Measurements from ENCODE around the gene OLFM1.
"Not testable (repeated sequence)": the region's sequence is repeated elsewhere in the genome, so short reads cannot be mapped to it uniquely, and the experiment has no call there.

OLFM1 gene

DNA sequence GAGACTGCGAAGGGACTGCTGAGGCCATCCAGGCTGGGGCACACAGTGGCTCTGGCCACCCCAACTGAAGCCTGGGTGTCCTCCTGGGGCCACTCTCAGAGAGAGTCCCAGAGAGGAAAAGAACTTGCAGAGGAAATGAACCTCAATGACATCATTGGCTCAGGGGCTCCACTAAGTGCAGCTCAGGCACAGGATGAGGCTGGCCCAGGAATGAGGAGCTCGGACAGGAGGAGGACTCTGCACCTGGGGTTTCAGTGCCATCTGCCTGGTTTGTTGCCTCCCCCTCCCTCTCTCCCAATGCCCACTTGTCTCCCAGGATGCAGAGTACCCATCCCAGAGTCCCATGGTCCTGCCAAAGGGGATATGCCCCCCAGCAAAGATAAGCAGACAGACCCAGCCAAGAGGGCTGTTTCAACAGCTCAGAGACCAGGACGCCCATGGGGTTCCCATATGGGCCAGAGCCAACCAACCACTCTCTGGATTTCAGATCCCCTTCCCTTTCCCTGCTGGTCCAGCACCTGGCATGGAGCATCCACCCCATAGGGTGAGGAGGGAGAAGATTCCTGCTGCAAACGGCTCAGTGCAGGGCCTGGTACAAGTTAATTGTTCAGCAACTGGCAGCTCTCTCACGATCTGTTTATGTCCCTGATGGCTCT, 26.9 kb upstream of the OLFM1 start:
- no peak for DNase-seq

DNA sequence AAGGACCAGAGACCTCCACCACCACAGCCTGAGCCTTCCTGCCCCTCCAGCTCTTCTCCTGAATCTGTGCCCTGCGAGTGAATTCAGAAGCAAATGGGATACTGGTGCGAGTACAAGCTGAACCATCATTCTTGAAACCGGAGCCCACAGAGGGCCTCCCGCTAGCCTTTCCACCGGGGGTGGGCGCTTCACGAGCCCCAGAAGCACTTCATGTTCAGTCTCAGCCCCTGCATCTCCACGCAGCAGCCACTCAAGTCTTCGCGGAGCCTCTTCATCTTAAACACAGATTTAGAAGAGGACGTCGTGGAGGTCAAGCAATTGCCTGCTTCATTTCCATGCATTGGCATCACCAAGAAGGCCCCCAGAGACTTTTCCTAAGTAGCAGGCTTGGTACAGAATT, 26.0 kb upstream of the OLFM1 start:
- DNase-seq = no peak

DNA sequence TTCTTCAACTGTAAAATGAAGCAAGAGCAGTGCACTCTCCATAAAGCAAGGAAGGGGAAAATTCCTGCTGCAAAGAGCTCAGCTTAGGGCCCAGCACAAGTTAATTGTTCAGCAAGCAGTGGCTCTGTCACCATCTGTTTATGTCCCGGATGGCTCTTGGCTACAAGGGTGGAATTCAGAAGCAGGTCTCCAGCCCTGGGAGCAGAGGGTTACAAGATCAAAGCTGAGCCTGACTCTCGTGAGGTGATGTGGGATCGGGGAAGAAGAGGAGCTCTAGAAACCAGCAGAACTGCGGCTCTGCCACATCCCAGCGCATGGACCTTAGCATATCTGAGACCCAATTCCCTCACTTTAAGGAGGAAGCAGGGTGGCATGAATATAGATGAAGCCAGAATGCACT, 25.2 kb upstream of the OLFM1 start:
- DNase-seq = no peak

DNA sequence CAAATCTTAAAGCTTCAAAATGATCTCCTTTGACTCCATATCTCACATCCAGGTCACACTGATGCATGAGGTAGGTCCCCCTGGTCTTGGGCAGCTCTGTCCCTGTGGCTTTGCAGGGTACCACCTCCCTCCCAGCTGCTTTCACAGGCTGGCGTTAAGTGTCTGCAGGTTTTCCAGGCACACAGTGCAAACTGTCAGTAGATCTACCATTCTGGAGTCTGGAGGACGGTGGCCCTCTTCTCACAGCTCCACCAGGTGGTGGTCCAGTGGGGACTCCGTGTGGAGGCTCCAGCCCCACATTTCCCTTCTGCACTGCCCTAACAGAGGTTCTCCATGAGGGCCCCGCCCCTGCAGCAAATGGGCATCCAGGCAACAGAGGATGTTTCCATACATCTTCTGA, 24.0 kb upstream of the OLFM1 start:
- not testable (repeated sequence) for DNase-seq

DNA sequence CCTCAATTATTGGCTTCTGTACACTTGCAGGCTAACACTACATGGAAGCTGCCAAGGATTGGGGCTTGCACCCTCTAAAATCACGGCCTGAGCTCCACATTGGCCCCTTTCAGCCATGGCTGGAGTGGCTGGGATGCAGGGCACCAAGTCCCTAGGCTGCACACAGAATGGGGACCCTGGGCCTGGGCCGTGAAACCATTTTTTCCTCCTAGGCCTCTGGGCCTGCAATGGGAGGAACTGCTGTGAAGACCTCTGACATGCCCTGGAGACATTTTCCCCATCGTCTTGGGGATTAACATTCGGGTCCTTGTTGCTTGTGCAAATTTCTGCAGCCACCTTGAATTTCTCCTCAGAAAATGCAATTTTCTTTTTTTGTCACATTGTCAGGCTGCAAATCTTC, 23.6 kb upstream of the OLFM1 start:
- DNase-seq = not testable (repeated sequence)

DNA sequence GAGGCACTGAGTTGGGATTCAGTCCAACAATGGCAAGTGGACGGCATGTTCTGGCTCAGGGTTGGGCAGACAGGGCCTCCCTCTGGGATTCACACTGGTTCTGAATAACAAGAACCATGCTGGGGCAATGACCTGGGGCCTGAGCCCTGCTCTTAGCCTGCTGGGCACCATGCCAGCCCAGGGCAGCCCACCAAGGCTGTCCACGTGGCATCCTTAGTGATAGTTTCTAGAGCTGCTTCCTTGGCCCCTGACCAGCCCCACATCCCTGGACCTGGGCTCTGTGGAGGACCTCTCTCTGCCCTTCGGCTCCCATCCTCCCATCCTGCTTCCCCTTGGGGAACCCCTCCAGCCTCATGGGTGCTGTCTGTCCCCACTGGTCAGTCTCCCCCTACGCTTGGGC, 22.3 kb upstream of the OLFM1 start:
- DNase-seq = no peak

DNA sequence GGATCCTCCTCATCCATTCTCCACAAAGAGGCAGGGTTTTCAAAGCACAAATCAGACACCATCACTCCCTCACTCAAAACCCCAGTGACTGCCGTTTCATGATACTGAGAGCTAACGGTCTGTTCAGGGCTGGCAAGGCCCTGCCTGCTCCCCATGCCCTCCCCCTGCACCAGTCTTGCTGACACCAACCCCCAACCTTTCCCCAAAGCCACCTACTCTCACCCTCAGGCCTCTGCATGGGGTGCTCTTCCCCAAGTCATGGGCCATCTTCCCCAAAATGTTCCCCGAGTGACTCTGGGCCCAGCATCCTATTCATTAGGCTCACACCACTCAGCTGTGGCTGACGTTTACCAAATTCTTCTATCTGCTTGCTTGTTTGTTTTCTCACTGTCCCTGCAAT, 21.7 kb upstream of the OLFM1 start:
- DNase-seq = no peak

DNA sequence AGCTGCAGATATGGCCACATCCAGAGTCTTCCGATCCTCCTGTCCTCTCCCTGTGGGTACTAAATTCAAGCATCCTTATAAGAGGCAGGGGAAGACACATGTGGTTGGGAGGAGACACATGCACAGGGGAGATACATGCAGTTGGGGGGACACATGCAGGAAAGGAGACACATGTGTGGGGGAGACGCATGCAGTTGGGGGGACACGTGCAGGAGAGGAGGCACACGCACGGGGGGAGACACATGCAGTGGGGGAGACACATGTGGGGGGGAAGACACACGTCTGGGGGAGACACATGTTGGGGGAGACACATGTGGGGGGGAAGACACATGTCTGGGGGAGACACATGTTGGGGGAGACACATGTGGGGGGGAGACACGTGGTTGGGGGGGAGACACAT, 21.2 kb upstream of the OLFM1 start:
- DNase-seq = no peak

DNA sequence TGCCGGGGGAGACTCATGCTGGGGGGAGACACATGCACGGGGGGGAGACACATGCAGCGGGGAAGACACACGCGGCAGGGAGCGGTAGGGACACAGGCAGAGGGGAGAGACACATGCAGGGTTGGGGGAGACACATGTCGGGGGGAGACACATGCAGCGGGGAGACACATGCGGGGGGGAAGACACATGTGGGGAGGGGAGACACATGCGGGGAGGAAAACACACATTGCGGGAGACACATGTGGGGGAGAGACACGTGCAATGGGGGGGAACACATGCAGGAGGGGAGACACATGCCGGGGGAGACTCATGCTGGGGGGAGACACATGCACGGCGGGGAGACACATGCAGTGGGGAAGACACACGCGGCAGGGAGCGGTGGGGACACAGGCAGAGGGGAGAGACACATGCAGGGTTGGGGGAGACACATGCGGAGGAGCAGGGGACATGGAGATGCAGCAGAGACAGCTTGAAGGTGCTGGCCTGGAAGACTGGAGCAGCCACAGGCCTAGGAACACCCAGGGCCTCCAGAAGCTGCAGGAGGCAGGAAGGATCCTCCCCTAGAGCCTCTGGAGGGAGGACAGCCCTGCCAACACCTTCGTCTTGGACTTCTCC, 20.3 kb upstream of the OLFM1 start:
- no peak for DNase-seq

DNA sequence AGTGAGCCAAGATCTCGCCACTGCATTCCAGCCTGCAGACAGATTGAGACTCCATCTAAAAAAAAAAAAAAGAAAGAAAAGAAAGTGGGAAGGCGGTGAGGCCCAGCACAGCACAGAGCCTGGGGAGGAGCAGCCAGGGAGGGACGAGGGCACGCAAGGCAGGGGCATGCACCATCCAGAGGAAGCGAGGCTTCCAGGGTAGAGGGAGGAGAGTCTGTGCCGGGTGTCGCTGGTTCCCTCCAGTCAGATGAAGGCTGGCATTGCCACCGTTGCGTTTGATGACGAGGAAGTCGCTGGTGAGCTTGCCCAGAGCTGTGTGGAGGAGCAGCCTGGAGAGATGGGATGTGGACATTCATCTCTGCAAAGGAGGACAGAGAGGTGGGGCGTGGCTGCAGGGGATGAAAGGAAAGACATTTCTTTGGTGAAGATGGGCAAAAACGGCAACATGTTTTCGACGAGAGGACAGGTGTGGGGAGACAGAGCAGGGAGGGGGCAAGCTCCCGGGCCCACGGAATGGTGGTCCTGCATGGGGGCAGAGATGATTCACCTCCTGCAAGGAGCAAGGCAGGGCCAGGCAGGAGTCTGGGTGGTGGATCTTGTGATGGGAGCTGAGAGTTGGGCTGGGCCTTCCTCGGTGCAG, 18.6 kb upstream of the OLFM1 start:
- DNase-seq = no peak

DNA sequence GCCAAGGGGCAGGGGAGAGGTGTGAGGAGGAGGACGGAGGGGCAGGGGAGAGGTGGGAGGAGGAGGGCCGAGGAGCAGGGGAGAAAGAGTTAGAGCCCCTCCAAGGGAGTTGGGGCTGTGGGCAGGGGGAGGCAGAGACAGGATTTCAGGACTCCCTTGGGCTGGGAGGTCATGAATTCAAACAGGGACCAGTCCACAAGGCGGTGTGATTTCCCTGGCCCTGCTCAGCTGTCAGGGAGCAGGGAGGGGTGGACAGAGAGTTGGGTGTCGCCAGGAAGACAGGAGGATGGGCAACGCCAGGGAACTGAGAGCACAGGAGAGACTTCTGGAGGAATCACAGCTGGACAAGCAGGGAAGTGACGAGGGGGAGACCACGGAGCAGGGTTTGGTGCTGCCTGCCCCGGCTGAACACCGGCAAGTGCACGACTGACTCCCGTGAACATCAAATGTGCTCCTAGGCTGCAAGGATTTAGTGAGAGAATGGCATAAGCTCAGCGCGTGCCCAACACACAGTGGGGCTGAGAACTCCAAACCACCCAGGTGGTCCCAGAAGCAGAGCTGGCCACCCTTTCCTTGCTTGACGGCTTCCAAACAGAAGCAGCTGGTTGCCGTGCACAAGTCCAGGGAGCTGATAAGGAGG, 17.8 kb upstream of the OLFM1 start:
- no peak for DNase-seq

DNA sequence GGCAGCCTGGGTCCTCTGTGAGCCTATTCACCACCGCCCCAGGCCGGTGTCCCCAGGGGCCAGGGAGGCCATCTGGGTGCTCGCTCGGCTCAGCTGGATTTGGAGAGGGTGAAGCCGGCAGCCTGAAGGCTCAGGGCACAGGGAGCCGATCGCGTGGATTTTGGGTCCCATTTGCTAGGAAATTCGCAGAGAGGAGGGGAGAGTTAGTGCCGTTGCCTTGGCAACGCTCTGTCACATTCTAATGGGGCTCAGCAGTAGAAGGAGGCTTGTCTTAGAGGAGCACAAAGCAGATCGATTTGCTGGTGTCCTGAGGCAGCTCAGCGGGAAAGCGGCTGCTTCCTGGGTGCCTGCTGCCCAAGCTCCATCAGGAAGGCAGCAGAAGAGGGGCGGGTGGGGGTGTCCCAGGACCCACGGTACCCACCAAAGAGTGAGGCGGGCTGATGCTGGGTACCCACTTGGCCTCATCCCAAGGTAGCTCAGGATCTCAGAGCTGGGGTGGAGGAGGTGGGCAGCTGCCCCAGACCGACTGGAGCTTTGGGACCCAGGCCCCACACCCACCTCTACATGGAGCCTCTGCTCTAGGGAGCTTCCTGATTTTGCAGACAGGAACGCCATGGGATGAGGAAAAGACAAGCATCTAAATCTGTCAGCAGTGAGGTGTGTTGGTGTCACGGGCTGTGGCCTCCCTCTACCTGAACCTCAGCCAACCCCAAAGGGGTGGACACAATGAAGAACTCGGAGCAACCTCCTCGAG, 17.1 kb upstream of the OLFM1 start:
- no peak for DNase-seq

DNA sequence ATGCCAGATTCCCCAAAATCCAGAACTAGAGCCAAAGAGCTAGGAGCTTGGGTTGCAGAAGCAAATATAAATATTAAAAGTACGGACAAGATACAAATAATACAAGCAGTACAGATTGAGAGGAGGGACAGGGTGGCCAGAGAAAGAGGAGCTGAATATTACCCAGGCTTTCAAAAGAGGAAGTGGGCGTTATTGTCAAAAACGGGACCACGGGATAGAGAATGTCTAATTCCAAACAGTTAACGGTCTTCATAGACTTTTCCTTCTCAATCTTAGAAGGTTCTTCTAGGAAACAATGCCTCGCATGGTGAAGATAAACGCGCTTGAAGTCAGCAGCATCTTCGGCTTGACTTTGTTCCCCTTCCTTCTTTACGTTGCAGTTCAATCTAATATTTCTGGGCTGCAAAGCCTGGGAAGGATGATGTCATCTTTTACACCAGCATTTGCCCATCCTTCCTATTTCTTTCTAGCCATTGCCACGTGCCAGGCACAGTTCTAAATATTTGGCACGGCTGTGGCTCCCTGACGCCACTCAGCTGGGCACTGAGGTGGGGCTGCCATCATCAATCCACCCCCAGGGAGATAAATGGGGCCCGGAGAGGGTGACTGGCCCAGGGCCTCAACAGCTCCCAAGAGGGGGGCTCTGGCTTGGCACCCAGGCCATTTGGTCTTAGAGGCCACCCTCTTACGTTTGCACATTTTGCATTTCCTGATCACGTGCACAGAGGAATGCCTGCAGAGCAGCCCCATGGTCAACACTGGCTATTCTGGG, 16.3 kb upstream of the OLFM1 start:
- no peak for DNase-seq

DNA sequence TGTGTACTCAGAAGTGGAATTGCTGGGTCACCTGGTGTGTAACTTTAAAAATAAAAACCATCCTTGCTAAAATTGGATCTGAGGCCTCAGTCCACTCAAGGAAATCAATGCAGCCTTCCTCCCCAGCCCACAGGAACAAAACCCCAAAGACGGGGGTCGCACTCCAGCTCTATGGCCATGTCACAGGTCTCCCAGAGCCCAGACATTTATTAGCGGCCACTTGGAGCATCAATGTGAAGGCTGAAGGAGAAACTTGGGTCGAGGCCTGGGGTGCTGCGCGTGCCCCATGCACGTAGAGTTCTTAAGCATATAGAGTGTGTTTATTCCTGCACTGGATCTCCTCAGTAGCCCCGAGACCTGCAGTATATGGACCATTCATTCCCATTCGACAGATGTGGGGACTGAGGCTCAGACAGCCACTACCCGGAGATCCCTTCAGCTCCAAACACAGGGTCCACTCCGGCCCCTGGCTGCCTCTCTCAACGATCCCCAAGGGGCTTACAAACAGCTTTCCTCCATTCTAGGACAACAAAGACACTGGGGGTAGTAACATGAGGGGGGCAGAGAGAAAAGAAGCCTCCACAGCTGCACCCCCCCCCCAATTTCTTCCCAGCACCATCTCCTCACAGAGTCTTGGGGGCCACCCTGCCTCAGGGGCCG, 14.3 kb upstream of the OLFM1 start:
- no peak for DNase-seq

DNA sequence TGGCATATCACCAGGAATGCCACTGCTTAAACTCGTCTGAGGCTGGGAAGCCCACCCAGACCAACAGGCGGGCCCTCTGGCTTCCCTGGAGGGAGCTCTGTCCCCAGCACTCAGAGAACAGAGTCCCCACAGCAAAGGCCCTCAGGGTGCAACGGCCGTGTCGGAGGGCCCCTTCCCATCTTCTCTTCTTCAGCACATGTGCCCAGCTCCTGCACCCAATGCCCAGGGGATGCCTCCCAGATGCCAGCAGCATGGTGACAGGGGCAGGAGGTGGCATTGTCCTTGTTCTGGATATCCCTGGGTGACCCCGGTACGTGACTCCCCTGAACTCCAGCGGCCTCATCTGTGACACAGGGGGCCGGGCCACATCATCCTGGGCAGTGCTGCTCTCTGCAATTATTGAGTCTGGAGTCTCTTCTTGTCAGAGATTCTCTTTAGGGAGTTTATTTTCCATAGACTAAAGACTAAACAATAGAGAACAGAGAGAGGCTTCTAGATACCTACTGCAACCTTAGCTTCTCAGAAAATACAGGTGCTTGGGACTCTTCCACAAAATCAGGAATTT, 13.6 kb upstream of the OLFM1 start:
- DNase-seq = no peak

DNA sequence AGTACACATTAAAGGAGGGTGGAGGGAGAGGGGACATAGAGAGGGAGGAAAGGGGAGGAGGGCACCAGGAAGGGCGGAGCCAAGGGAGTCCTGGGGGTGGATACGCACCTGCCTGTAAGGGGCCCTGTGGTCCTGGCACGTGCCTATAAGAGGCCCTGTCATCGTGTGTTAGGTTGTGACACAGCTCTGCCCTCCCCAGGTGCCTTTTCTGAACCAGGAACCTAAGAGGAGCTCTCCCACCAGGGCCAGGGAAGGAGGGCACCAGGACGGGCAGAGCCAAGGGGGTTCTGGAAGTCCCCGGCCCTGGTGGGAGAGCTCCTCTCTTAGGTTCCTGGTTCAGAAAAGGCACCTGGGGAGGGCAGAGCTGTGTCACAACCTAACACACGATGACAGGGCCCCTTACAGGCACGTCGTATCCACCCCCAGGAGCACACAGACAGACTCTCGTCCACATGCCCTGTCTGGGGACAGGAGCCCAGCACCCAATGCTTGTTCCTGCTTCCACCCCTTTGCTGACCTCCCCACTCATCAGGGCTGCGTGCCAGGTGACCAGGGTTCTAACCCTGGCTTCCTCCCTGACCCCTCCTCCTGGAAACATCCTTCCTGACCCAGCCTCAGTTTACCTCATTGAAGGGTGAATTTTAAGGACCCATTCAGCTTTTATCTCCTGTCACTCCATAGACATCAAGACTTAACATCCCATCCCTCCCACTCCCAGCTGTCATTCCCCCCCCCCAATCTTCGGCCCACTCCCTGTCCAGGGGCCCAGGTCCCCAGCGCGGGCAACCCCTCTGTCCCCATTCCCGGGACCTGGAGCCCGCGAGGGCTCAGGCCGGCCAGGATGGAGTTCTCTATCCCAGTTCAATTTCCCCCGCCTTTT, 12.9 kb upstream of the OLFM1 start:
- no peak for DNase-seq

DNA sequence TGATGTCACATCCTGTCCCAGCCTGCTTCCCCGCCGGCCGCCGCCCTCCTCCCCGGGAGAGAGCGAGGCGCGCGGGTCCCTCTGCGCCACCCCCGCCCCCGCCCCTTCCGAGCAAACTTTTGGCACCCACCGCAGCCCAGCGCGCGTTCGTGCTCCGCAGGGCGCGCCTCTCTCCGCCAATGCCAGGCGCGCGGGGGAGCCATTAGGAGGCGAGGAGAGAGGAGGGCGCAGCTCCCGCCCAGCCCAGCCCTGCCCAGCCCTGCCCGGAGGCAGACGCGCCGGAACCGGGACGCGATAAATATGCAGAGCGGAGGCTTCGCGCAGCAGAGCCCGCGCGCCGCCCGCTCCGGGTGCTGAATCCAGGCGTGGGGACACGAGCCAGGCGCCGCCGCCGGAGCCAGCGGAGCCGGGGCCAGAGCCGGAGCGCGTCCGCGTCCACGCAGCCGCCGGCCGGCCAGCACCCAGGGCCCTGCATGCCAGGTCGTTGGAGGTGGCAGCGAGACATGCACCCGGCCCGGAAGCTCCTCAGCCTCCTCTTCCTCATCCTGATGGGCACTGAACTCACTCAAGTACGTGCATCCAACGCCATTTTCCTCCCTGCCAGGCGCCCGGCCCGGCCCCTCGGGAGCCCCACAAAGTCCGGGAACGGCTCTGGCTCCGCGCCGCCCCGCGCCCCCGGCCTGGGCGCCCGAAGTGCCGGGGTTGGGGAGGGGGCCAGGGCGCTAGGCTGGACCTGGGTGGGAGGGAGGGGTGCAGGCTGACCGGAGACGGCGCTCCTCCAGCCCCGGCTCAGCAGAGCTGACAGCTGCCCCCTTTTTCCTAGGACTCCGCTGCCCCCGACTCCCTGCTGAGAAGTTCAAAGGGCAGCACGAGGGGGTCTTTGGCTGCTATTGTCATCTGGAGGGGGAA, 12.0 kb upstream of the OLFM1 start:
- no peak for DNase-seq

DNA sequence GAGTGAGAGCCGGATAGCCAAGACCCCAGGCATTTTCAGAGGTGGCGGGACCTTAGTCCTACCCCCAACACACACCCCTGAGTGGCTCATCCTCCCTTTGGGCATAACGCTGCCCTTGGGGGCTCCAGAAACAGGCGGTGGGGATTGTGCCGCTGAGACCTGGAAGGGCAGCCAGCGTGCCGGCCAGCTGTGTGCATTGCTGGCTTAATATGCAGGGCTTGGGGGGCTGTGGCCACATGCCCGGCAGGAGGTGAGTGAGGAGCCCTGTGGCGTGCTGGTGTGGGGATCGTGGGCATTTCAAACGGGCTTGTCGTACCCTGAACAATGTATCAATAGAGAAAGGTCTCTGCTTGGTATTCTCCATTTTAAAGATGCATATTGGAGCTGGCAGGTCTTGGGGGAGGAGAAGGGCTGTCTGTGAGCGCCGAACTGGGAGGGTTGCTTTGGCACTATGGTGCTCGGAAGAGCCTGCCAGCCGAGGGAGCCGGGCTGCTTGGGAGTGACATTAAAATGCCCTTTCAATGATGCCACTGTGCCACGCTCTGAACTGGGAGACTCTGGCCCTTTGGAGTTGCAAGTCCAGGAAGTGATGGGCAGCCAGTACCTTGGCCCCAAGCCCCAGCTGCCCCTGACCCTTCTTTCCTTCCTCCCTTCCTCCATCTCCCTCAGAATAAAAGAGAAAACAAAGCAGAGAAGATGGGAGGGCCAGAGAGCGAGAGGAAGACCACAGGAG, 11.2 kb upstream of the OLFM1 start:
- DNase-seq = no peak
